Upper lobe of left lung (tissue), 4 donors: Measurements from ENCODE around the gene CFHR5.

Experiments
- CTCF ChIP-seq, 6 experiments: fragments of 450-650 bp in 4 of 6; fragments of 200-600 bp in 2 of 6; sonication (generic) in 2 of 6; IDR thresholded peaks; one replicate each; pipeline ENCODE4 v1.5.1; 2016 to 2019; ENCODE audit warnings: antibody characterized with exemption in 6 of 6
- POLR2A ChIP-seq, 4 donors: fragments of 450-650 bp; IDR thresholded peaks; one replicate each; pipeline ENCODE4 v1.5.1; 2016 to 2017; ENCODE audit warnings: antibody characterized with exemption in 4 of 4, mild to moderate bottlenecking in 2 of 4

- no peak for TF ChIP-seq CTCF (IDR thresholded peaks at IDR 0.05)
- TF ChIP-seq POLR2A (IDR thresholded peaks at IDR 0.05) = no peak
These were observed 22.6 kb upstream of the CFHR5 start for GRCh38 chr1:196954778-196955177.
